ENCODE measurements around the gene PIK3AP1. TPM values are rescaled to one million over a fixed set of nuclear protein-coding genes. Genes with fewer than 3 reads are reported as not detected.
A peak's percentile ranks its signal among the peaks of the same experiment; 100 is the strongest.

The PIK3AP1 gene
- total and polyA plus RNA-seq, 10 of the 15 experiments (the other 5 are each of a cell fraction or from before 2014, with no cell fraction given) = 26.2 to 306 (median 119) TPM

GRCh38 chr10:96648297-96648696 is 72.0 kb downstream of the PIK3AP1 start (continued):
- TF ChIP-seq ZZZ3 (IDR thresholded peaks at IDR 0.05; ENCODE audit: control insufficient read depth, insufficient read length, low read depth) (no peak), DPF2 (IDR thresholded peaks at IDR 0.05) (no peak), CBFB (IDR thresholded peaks at IDR 0.05; ENCODE audit: low read depth) (no peak), ZSCAN29 (IDR thresholded peaks at IDR 0.05) (no peak), POLR2A (IDR thresholded peaks at IDR 0.05; ENCODE audit: low read depth, low read length) (no peak), GABPA (IDR thresholded peaks at IDR 0.05; ENCODE audit: low read depth) (no peak), EED (IDR thresholded peaks at IDR 0.05; ENCODE audit: low read depth) (no peak), SPI1 (IDR thresholded peaks at IDR 0.05; ENCODE audit: borderline replicate concordance, insufficient read depth, low read depth, low read length) (no peak), NFYB (IDR thresholded peaks at IDR 0.05; ENCODE audit: insufficient read depth, low read depth, low read length) (no peak), SKIL (IDR thresholded peaks at IDR 0.05; ENCODE audit: low read depth, poor library complexity, severe bottlenecking) (no peak), MTA2 (IDR thresholded peaks at IDR 0.05; ENCODE audit: low read depth) (0 out of 2 replicates have a peak, but pooled peaks have one; percentile 50), SMARCA5 (IDR thresholded peaks at IDR 0.05) (0 out of 2 replicates have a peak, but pooled peaks have one; percentile 29), E2F8 (IDR thresholded peaks at IDR 0.05; ENCODE audit: low read depth, partially characterized antibody) (no peak), ZNF24 (IDR thresholded peaks at IDR 0.05) (0 out of 2 replicates have a peak, but pooled peaks have one; percentile 37), SRF (IDR thresholded peaks at IDR 0.05; ENCODE audit: low read depth in 2 of 2, low read length in 2 of 2) (no peak), MTA3 (IDR thresholded peaks at IDR 0.05; ENCODE audit: borderline replicate concordance, low read length) (0 out of 2 replicates have a peak, but pooled peaks have one; percentile 24), ZNF687 (IDR thresholded peaks at IDR 0.05) (peak; percentile 87), TBL1XR1 (IDR thresholded peaks at IDR 0.05; ENCODE audit: low read depth, low read length) (no peak), RBBP5 (conservative IDR thresholded peaks at IDR 0.05) (no peak), RELB (IDR thresholded peaks at IDR 0.05; ENCODE audit: low read depth) (no peak), USF2 (IDR thresholded peaks at IDR 0.05; ENCODE audit: borderline replicate concordance, low read depth, low read length) (no peak; the same call in 1 of the 2 replicates)

Data from GM12878 (cell line).